SU-DHL-6 (cell line): ENCODE data around the gene TMEM178B.

Experiments used
- H2AFZ ChIP-seq: fragments of 200-600 bp; sonication (generic); 2 replicates; pipeline ENCODE4 v1.6.1; 2014; ENCODE audit warnings: low read depth, mild to moderate bottlenecking, moderate library complexity, mixed read lengths, antibody characterized with exemption, low read length; ENCODE audit not compliant: severe bottlenecking
- H3F3A ChIP-seq: fragments of 200-600 bp; shearing (Covaris generic); 2 replicates; pipeline ENCODE4 v1.6.0; 2016; ENCODE audit warnings: antibody characterized with exemption, mild to moderate bottlenecking; ENCODE audit not compliant: insufficient read depth
- H3K27ac ChIP-seq: fragments of 200-600 bp; sonication (generic); 2 replicates; pipeline ENCODE4 v1.5.1; 2016; ENCODE audit warnings: low read depth, mild to moderate bottlenecking, low read length, moderate library complexity, mixed read lengths
- H3K27me3 ChIP-seq: fragments of 200-600 bp; sonication (generic), shearing (Covaris generic); 2 replicates; pipeline ENCODE4 v1.6.0; 2014; ENCODE audit warnings: mild to moderate bottlenecking, low read length
- H3K36me3 ChIP-seq: fragments of 200-600 bp; sonication (generic); 2 replicates; pipeline ENCODE4 v1.6.1; 2014; ENCODE audit warnings: mild to moderate bottlenecking, low read length, mixed read lengths
- H3K4me2 ChIP-seq: fragments of 300-600, 200-600 bp; shearing (Covaris generic), sonication (generic); 2 replicates; pipeline ENCODE4 v1.6.0; 2014; ENCODE audit warnings: low read length, low read depth, mild to moderate bottlenecking; ENCODE audit not compliant: poor library complexity, severe bottlenecking
- H3K4me3 ChIP-seq: fragments of 200-600 bp; sonication (generic); 2 replicates; pipeline ENCODE4 v1.5.1; 2014; ENCODE audit warnings: antibody characterized with exemption, low read length, mild to moderate bottlenecking, mixed read lengths; ENCODE audit not compliant: insufficient read depth, poor library complexity, severe bottlenecking
- H3K79me2 ChIP-seq: fragments of 200-600 bp; sonication (generic); 2 replicates; pipeline ENCODE4 v1.6.1; 2014; ENCODE audit warnings: mild to moderate bottlenecking, low read length, moderate library complexity; ENCODE audit not compliant: insufficient read depth
- H3K9ac ChIP-seq: fragments of 200-600 bp; sonication (generic); 2 replicates; pipeline ENCODE4 v1.7.0; 2014; ENCODE audit warnings: mild to moderate bottlenecking, low read length
- H3K9me2 ChIP-seq: fragments of 200-600 bp; sonication (generic); replicated peaks from 2 replicates; pipeline ENCODE4 v1.6.1; 2014; ENCODE audit warnings: low read length; ENCODE audit not compliant: insufficient read depth
- H3K9me3 ChIP-seq: fragments of 200-600 bp; sonication (generic); 2 replicates; pipeline ENCODE4 v1.6.1; 2014; ENCODE audit warnings: low read length, mixed read lengths; ENCODE audit not compliant: insufficient read depth
- H4K20me1 ChIP-seq: fragments of 200-600 bp; sonication (generic); 2 replicates; pipeline ENCODE4 v1.6.1; 2014; ENCODE audit warnings: low read depth, mild to moderate bottlenecking, antibody characterized with exemption, low read length, moderate library complexity, mixed read lengths
- CTCF ChIP-seq: fragments of 200-600 bp; sonication (generic); IDR thresholded peaks from one replicate; pipeline ENCODE4 v1.5.1; 2017; ENCODE audit warnings: antibody characterized with exemption, mild to moderate bottlenecking, low read length, moderate library complexity; ENCODE audit not compliant: insufficient read depth, poor library complexity, severe bottlenecking
- EZH2phosphoT487 ChIP-seq: fragments of 200-600 bp; sonication (generic), shearing (Covaris generic); conservative IDR thresholded peaks from 2 replicates; pipeline ENCODE4 v1.6.1; 2018; ENCODE audit warnings: mild to moderate bottlenecking, antibody characterized with exemption, low read length, moderate library complexity, mixed read lengths

TMEM178B gene

DNA sequence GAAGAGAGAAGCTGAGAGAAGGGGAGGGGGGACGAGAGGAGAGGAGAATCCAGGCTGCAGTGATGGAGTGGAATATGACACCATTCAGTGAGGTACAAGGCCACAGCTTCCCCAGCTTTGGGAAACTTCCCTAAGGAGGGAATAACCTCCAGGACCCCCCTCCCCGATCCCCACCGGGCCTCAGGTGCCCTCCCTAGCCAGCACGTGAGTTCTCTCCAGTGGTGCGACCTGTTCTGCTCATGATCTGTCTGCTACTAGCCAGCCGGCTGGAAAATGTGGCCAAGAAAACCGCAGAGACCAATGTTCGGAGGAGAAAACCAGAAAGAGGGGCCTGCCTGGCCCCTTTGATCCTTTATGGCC, 437.4 kb downstream of the TMEM178B start:
- H3K79me2 ChIP-seq, result no peaks in the 10 kb centered on the region
- no peak overlapping the region for H3K9ac ChIP-seq
- H2AFZ ChIP-seq, result no peak overlapping the region
- H3F3A ChIP-seq, result no peaks in the 10 kb centered on the region
- no peaks in the 10 kb centered on the region for H3K9me2 ChIP-seq
- no peak overlapping the region for H3K4me2 ChIP-seq
- no peaks in the 10 kb centered on the region for H3K9me3 ChIP-seq
- H4K20me1 ChIP-seq, result no peaks in the 10 kb centered on the region
- TF ChIP-seq EZH2phosphoT487 (no peak), CTCF (no peak)
- no peaks in the 10 kb centered on the region for H3K36me3 ChIP-seq
- H3K27me3 ChIP-seq, result no peaks in the 10 kb centered on the region
- H3K27ac ChIP-seq, result no peak overlapping the region
- H3K4me3 ChIP-seq, result no peak overlapping the region

GRCh38 chr7:141511676-141512396, 438.0 kb downstream of the TMEM178B start:
- no peak for TF ChIP-seq CTCF
- TF ChIP-seq EZH2phosphoT487, result no peak
- no peaks in the 10 kb centered on the region for H3K27me3 ChIP-seq
- H3F3A ChIP-seq, result no peaks in the 10 kb centered on the region

DNA sequence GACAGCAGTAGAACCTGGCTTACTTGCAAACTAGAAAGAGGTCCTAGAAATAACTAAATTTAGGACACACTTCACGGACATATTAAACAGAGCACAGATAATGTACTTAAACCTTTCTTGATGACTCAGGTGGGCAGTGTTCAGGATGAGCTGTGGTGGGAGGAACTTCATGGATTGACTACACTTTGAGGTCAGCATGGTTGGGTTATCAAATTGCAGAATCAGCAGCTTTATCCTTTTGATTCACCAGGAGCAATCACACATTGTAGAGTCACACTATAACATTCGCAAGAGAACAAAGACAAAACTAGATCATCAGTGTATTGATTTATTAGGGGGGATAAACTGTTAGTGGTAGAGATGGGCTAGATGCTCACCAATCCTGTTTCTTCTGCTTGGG, 438.7 kb downstream of the TMEM178B start:
- Histone ChIP-seq H3K9me3 (no peaks in the 10 kb centered on the region), H3K36me3 (no peaks in the 10 kb centered on the region), H3K9me2 (no peaks in the 10 kb centered on the region), H3K27ac (no peak overlapping the region), H4K20me1 (no peaks in the 10 kb centered on the region), H3K27me3 (no peaks in the 10 kb centered on the region), H3K9ac (no peak overlapping the region), H3K4me3 (no peak overlapping the region), H2AFZ (no peak overlapping the region), H3F3A (no peaks in the 10 kb centered on the region), H3K79me2 (no peaks in the 10 kb centered on the region), H3K4me2 (no peak overlapping the region)
- TF ChIP-seq EZH2phosphoT487 (no peak), CTCF (no peak)

More at GRCh38 chr7:141511676-141512396, 438.0 kb downstream of the TMEM178B start:
- no peak overlapping the region for H3K4me3 ChIP-seq
- H3K27ac ChIP-seq, result no peak overlapping the region
- no peak overlapping the region for H2AFZ ChIP-seq
- H3K9me3 ChIP-seq, result no peaks in the 10 kb centered on the region
- H3K36me3 ChIP-seq, result no peaks in the 10 kb centered on the region
- no peaks in the 10 kb centered on the region for H4K20me1 ChIP-seq
- H3K4me2 ChIP-seq, result no peak overlapping the region
- H3K9me2 ChIP-seq, result no peaks in the 10 kb centered on the region
- H3K79me2 ChIP-seq, result no peaks in the 10 kb centered on the region
- no peak overlapping the region for H3K9ac ChIP-seq
